Activated CD4-positive, alpha-beta T cell treated with anti-CD3 and anti-CD28 coated beads for 48 hours (primary cell): ENCODE data around the gene CENPC.
"Not testable (repeated sequence)": the region's sequence is repeated elsewhere in the genome, so short reads cannot be mapped to it uniquely, and the experiment has no call there.

Experiments
- DNase-seq: peaks from one replicate; pipeline ENCODE4 v3.0.0-alpha.2; 2020

The CENPC gene, protein sequence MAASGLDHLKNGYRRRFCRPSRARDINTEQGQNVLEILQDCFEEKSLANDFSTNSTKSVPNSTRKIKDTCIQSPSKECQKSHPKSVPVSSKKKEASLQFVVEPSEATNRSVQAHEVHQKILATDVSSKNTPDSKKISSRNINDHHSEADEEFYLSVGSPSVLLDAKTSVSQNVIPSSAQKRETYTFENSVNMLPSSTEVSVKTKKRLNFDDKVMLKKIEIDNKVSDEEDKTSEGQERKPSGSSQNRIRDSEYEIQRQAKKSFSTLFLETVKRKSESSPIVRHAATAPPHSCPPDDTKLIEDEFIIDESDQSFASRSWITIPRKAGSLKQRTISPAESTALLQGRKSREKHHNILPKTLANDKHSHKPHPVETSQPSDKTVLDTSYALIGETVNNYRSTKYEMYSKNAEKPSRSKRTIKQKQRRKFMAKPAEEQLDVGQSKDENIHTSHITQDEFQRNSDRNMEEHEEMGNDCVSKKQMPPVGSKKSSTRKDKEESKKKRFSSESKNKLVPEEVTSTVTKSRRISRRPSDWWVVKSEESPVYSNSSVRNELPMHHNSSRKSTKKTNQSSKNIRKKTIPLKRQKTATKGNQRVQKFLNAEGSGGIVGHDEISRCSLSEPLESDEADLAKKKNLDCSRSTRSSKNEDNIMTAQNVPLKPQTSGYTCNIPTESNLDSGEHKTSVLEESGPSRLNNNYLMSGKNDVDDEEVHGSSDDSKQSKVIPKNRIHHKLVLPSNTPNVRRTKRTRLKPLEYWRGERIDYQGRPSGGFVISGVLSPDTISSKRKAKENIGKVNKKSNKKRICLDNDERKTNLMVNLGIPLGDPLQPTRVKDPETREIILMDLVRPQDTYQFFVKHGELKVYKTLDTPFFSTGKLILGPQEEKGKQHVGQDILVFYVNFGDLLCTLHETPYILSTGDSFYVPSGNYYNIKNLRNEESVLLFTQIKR

GRCh38 chr4:67545199-67546003 is at the start of gene CENPC:
Gene CENPC (minus strand): TSS chr4:67545503. CDS start chr4:67545355, 148 bp downstream.
- peak; percentile 96 for DNase-seq

DNA sequence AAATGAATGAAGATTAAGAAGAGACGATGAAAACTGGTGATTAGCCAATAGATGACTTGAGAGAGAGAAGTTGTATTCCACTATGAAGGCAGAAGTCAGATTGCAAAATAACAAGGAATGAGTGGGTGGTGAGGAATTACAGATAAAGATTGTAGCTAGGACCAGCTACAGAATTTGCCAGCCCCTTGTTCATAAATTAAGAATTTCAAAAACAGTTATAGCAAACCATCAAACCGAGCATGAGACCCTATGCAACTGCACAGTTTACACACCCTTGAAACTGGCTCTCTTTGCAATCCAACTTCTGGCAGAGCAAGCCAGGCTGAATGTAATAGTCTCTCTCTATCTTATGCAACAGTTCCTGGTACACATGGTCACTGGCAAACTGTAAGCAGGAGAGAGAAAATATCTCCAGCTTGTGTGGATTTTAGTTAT is 48.5 kb upstream of the CENPC start:
- no peak for DNase-seq

GRCh38 chr4:67587156-67587555 is 41.9 kb upstream of the CENPC start:
- DNase-seq, result no peak

DNA sequence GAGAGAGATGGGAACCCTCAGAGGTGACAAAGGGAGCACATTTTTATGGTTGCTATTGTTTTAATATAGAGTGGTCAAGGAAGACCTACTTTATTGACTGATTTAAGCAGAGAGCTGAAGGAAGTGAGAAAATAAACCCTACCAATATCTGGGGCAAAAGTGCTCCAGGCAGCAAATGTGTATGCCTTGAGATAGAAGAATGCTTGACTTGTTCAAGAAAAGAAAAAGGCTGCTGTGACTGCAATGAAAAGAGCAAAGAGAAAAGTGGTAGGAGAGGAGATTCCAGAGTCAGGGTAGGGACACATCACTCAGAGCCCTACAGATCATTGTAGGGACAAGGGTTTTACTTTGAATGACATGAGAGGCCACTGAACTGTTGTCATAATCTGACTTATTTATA is 39.2 kb upstream of the CENPC start:
- no peak for DNase-seq

GRCh38 chr4:67581913-67582312 is 36.6 kb upstream of the CENPC start:
- DNase-seq, result no peak

GRCh38 chr4:67581208-67581857 is 36.0 kb upstream of the CENPC start:
- no peak for DNase-seq

- DNase-seq, result peak; percentile 24
Measured at GRCh38 chr4:67580577-67580976, 35.3 kb upstream of the CENPC start.

DNA sequence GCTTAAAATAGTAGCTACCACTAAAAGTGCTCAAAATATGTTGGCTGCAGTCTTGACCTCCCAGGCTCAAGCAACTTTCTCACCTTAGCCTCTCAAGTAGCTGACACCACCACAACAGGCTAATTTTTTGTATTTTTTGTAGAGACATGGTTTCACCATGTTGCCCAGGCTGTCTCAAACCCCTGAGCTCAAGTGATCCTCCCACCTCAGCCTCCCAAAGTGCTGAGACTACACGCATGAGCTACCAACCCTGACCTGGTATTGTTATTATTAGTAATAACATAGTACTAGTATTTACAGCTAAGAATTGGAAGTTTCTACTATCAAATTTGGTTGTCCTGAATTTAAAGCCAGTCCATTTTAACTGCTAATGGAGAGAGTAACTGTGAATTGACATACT is 31.2 kb upstream of the CENPC start:
- DNase-seq, result no peak

DNA sequence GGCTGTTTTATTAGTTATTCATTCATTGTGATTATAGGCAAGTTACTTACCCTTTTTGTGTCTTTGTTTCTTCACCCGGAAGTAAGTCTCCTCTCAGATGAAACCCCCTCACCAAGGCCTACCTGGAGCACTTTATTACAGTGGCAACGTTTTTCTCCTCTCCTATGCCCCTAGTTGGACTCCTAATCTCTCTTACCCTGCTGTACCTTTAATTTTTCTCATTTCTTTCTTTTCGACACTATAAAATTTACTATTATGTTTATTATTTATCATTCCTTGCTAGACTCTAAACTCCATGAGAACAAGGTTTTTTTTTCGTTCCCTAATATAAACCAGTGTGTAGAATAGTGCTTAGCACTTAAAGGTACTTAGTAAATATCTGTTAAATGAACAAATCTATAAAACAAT is 30.8 kb upstream of the CENPC start:
- DNase-seq, result no peak

GRCh38 chr4:67575232-67576058 is 30.1 kb upstream of the CENPC start:
- DNase-seq, result no peak

DNA sequence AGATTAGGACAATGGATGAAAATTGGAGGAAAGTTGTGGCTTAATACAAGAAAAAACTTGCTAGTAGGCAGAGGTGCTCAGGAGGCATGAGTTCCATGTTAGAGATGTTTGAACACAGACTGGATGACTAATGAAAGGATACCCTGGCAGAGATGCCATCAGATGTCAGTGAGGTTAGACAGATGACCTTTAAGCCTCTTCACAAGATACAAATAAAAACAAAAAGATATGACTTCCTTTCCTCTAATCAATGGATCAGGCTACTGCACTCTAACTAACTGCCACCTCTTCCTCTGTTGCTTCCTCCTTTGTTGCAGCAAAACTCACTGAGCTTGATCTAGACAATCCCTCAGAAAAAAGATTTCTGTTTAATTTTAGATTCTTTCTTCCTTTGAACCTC is 27.9 kb upstream of the CENPC start:
- no peak for DNase-seq

DNA sequence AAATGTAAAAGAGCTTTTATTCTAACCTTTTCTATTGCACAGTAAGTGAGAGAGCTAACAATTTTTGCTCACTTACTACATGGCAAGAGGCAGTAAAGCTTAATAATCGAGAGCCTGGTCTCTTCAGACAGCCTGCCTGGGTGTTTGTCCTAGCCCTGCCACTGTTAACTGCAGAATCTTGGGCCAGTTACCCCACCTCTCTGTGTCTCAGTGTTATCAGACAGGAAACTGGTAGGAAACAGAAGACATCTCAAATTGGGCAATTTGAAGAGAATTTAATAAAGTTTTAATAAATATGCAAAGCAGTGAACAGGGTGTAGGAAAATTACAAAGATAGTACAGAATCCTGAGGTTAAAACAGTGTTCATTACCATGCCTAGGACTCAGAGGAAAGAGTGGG is 26.7 kb upstream of the CENPC start:
- DNase-seq, result no peak

- DNase-seq, result no peak
Measured at GRCh38 chr4:67570537-67570936, 25.2 kb upstream of the CENPC start.

GRCh38 chr4:67568820-67569219 is 23.5 kb upstream of the CENPC start:
- DNase-seq, result no peak

DNA sequence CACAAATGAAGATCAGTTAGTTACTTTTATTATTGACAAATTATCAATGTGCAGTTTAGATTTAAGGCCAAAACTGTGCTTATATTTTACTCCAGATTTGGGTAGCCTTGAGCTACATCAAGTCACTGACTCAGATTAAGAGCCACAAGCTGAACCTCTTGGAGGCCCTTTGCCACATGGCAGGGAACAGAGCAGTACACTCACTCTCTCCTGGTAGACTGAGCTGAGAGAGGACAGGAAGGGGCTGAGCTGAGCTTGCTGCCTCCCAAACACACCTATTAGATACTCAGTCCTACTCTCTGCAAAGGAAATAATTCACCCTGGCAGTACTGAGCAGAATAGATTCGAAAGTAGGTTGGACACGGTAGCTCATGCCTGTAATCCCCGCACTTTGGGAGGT is 21.0 kb upstream of the CENPC start:
- peak; percentile 28 for DNase-seq

DNA sequence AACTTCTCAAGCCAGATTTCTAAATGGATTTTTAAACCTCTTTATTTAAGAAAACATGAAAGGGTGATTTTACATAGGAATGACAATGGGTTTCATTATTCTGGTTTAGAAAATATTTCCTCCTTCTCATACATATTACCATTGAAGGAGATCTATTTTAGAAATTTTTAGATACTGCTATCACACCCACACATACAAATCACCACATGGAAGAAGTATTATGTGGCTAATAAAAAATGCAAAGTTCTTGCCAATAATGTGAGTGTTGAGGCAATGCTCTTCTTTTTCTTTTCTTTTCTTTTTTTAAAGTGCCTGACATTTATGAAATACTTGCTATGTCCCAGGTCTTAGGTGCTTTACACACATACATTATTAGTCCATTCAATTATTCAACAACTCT is 20.0 kb upstream of the CENPC start:
- DNase-seq, result no peak

GRCh38 chr4:67558493-67558892 is 13.2 kb upstream of the CENPC start, which contains the start of gene STAP1:
Gene STAP1 (plus strand): TSS chr4:67558727. CDS start chr4:67558810, 83 bp downstream.
- DNase-seq, result peak; percentile 15

DNA sequence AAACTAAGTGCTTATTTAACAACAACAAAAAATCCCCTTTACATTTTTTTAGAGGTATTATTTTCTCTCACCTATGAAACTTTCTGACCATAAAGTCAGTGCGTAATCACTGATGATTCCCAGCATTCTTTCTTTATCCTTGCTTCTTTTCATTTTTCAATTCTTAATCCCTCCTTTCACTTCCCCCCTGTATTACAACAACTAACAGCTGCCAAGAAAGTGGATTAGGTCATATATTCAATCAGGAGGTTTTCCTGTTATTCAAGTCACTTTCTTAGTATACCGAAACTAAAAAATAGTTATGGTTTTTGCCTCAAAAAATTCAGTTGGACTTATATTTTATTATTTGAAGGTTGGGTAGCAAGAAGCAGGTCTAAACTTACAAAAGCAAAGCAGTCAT is 11.1 kb upstream of the CENPC start:
- DNase-seq, result no peak

DNA sequence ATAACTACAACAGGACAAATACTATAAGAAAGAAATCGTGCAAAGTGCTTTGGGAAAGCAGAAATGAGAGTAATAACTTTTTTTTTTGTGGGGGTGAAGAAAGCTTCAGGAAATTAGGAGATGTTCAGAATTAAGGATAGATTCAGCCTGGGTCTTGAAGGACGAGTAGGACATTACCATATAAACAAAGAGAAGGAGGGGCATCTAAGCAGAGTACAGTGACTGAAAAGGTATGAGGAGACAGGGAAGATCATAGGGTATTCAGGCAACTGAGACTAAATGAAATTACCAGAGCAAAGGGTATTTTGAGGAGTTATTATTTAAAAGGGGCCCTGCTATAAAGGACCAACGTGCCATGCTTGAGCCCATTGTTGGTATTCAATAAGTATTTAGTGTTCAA is 10.1 kb upstream of the CENPC start:
- DNase-seq, result no peak

DNA sequence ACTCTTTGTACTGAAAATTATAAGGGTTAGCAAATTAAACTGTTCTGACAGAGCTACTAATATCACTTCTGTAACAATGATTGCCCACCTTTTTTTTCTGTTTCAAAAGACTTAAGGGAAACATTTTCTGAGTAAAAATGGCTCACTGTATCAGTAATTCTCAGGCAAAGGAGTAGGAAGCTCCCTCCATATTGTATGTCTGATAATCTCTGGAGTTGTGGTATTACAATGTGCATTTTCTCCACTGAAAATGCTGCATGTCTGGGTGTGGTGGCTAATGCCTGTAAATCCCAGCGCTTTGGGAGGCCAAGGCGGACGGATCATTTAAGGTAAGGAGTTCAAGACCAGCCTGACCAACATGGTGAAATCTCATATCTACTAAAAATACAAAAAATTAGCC is 8.8 kb upstream of the CENPC start:
- no peak for DNase-seq

DNA sequence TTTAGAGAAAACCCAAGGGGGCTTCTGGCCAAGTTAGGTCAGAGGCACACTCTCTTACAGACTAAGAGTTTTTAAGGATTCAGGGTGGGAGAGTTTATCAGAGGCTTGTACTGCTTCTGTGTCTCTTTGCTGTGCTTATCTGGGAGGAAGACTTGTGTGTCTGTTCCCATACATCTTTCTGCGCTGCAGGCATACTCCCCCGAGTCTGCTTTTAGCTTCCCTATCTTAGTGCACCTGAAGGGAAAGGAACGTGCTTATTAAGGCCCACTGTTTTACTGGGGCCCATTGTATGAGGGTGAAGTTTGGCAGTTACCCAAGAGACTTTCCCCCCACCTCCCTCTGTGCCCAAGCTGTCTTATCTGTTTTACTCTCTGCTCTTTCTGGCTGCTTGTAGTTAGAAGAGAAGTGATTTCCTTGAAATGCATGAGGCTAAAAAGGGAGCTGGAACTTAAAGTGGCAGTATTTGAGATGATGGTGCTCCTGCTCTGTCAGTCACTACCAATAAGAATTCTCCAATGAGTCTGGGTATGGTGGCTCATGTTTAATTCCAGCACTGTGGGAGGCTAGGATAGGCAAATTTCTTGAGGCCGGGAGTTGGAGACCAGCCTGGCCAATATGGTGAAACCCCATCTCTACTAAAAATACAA is 7.0 kb upstream of the CENPC start:
- not testable (repeated sequence) for DNase-seq
